DOHH2 (cell line): ENCODE results near the gene EPHA4.

Source experiments
- EZH2phosphoT487 ChIP-seq: fragments of 200-600 bp; sonication (generic); IDR thresholded peaks from 2 replicates; pipeline ENCODE4 v1.6.1; 2017; ENCODE audit warnings: borderline replicate concordance, mild to moderate bottlenecking, antibody characterized with exemption, low read length, moderate library complexity, mixed read lengths
- TF ChIP-seq, protein P1 (sequence below): fragments of 200-600 bp; sonication (generic); IDR thresholded peaks from one replicate; pipeline ENCODE4 v1.5.1; 2014; ENCODE audit warnings: antibody characterized with exemption, mild to moderate bottlenecking, low read depth, low read length; ENCODE audit not compliant: poor library complexity, severe bottlenecking

GRCh38 chr2:221377597-221377996, 194.5 kb downstream of the EPHA4 start:
- TF ChIP-seq, protein P1, sequence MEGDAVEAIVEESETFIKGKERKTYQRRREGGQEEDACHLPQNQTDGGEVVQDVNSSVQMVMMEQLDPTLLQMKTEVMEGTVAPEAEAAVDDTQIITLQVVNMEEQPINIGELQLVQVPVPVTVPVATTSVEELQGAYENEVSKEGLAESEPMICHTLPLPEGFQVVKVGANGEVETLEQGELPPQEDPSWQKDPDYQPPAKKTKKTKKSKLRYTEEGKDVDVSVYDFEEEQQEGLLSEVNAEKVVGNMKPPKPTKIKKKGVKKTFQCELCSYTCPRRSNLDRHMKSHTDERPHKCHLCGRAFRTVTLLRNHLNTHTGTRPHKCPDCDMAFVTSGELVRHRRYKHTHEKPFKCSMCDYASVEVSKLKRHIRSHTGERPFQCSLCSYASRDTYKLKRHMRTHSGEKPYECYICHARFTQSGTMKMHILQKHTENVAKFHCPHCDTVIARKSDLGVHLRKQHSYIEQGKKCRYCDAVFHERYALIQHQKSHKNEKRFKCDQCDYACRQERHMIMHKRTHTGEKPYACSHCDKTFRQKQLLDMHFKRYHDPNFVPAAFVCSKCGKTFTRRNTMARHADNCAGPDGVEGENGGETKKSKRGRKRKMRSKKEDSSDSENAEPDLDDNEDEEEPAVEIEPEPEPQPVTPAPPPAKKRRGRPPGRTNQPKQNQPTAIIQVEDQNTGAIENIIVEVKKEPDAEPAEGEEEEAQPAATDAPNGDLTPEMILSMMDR = no peak
- no peak for TF ChIP-seq EZH2phosphoT487
